Neural progenitor cell (in vitro differentiated cells): ENCODE measurements around the gene CBLB. TPM values are rescaled to one million over a fixed set of nuclear protein-coding genes. Genes with fewer than 3 reads are reported as not detected.

Experiments
- DNase-seq: peaks from one replicate; pipeline ENCODE4 v3.0.0-alpha.2; 2016; ENCODE audit warnings: low spot score
- H2AFZ ChIP-seq: fragments of 200-600 bp; sonication (generic); replicated peaks from 2 replicates; pipeline ENCODE4 v1.6.1; 2016; ENCODE audit warnings: antibody characterized with exemption
- H3F3A ChIP-seq: fragments of 200-600 bp; sonication (generic); 2 replicates; pipeline ENCODE4 v1.6.1; 2016; ENCODE audit warnings: antibody characterized with exemption, low read depth
- H3K27ac ChIP-seq: fragments of 200-600 bp; sonication (generic); 2 replicates; pipeline ENCODE4 v1.5.1; 2016; ENCODE audit warnings: mild to moderate bottlenecking
- H3K27me3 ChIP-seq: fragments of 200-600 bp; sonication (generic); 2 replicates; pipeline ENCODE4 v1.6.1; 2016; ENCODE audit warnings: mild to moderate bottlenecking, moderate library complexity
- H3K36me3 ChIP-seq: fragments of 200-600 bp; sonication (generic); 2 replicates; pipeline ENCODE4 v1.5.1; 2016
- H3K4me1 ChIP-seq: fragments of 200-600 bp; sonication (generic); 2 replicates; pipeline ENCODE4 v1.6.1; 2016; ENCODE audit warnings: mixed run types
- H3K4me2 ChIP-seq: fragments of 200-600 bp; sonication (generic); 2 replicates; pipeline ENCODE4 v1.6.1; 2016
- H3K4me3 ChIP-seq: fragments of 200-600 bp; sonication (generic); 2 replicates; pipeline ENCODE4 v1.5.1; 2016
- H3K79me2 ChIP-seq: fragments of 200-600 bp; sonication (generic); 2 replicates; pipeline ENCODE4 v1.6.1; 2016; ENCODE audit warnings: low read depth
- H3K9ac ChIP-seq: fragments of 200-600 bp; sonication (generic); 2 replicates; pipeline ENCODE4 v1.6.1; 2016
- H3K9me3 ChIP-seq: fragments of 200-600 bp; sonication (generic); 2 replicates; pipeline ENCODE4 v1.5.1; 2016; ENCODE audit warnings: low read depth
- H4K20me1 ChIP-seq: fragments of 200-600 bp; sonication (generic); 2 replicates; pipeline ENCODE4 v1.6.1; 2016; ENCODE audit warnings: low read depth
- H3K27ac Mint-ChIP-seq: 3 replicates; pipeline ENCODE4 v1.8.0; 2021; ENCODE audit warnings: mixed read lengths
- H3K27me3 Mint-ChIP-seq: 2 replicates; pipeline ENCODE4 v1.8.0; 2022; ENCODE audit warnings: low read depth, mild to moderate bottlenecking, inconsistent platforms, moderate library complexity, mixed read lengths; ENCODE audit not compliant: insufficient read depth
- H3K36me3 Mint-ChIP-seq: 3 replicates; pipeline ENCODE4 v1.8.0; 2021; ENCODE audit warnings: mixed read lengths
- H3K4me1 Mint-ChIP-seq: 3 replicates; pipeline ENCODE4 v1.8.0; 2021; ENCODE audit warnings: mixed read lengths
- H3K4me3 Mint-ChIP-seq: 3 replicates; pipeline ENCODE4 v1.8.0; 2021; ENCODE audit warnings: mild to moderate bottlenecking, moderate library complexity, mixed read lengths
- H3K9me3 Mint-ChIP-seq: 3 replicates; pipeline ENCODE4 v1.8.0; 2020; ENCODE audit warnings: mixed read lengths
- CTCF ChIP-seq: fragments of 200-600 bp; sonication (generic); IDR thresholded peaks from 2 replicates; pipeline ENCODE4 v1.5.1; 2017; ENCODE audit warnings: antibody characterized with exemption, mild to moderate bottlenecking
- EZH2 ChIP-seq: fragments of 200-600 bp; sonication (generic); IDR thresholded peaks from 2 replicates; pipeline ENCODE4 v1.6.1; 2017; ENCODE audit warnings: antibody characterized with exemption, mild to moderate bottlenecking, moderate library complexity
- EZH2phosphoT487 ChIP-seq: fragments of 200-600 bp; sonication (generic); IDR thresholded peaks from 2 replicates; pipeline ENCODE4 v1.6.1; 2017; ENCODE audit warnings: antibody characterized with exemption
- total RNA-seq: library from RNA; depleted of rRNA; stranded (reverse); fragments of >200 nt; gene quantifications from 2 replicates; pipeline ENCODE4 v1.2.3, GENCODE V29; 2015; ENCODE audit warnings: low replicate concordance

Gene CBLB
- total RNA-seq, 1 donor from 2014 or later, result 105 TPM

- Mint-ChIP-seq H3K4me1 (peaks cover 8% of the 10 kb centered on the region), H3K27me3 (no peaks in the 10 kb centered on the region), H3K36me3 (peaks cover 2% of the 10 kb centered on the region), H3K4me3 (no peak overlapping the region), H3K9me3 (no peaks in the 10 kb centered on the region), H3K27ac (no peak overlapping the region)
- no peak overlapping the region for H2AFZ ChIP-seq
- no peak for DNase-seq
- H3K4me2 ChIP-seq, result no peak overlapping the region
- H3K9me3 ChIP-seq, result no peaks in the 10 kb centered on the region
- no peaks in the 10 kb centered on the region for H3K79me2 ChIP-seq
- TF ChIP-seq EZH2 (no peak), CTCF (no peak), EZH2phosphoT487 (no peak)
- no peaks in the 10 kb centered on the region for H3F3A ChIP-seq
- H3K4me3 ChIP-seq, result no peak overlapping the region
- H3K4me1 ChIP-seq, result no peaks in the 10 kb centered on the region
- H3K36me3 ChIP-seq, result no peaks in the 10 kb centered on the region
- no peaks in the 10 kb centered on the region for H3K27me3 ChIP-seq
- H3K27ac ChIP-seq, result no peak overlapping the region
- no peaks in the 10 kb centered on the region for H4K20me1 ChIP-seq
- H3K9ac ChIP-seq, result no peak overlapping the region
These were observed 219.3 kb downstream of the CBLB start for GRCh38 chr3:105649480-105649879.

GRCh38 chr3:105647047-105647446 is 221.8 kb downstream of the CBLB start:
- Histone ChIP-seq H3K4me3 (no peak overlapping the region), H4K20me1 (no peaks in the 10 kb centered on the region), H3F3A (no peaks in the 10 kb centered on the region), H3K9ac (no peak overlapping the region), H3K4me2 (no peak overlapping the region), H3K36me3 (no peaks in the 10 kb centered on the region), H3K9me3 (no peaks in the 10 kb centered on the region), H3K4me1 (no peaks in the 10 kb centered on the region), H3K27ac (no peak overlapping the region), H2AFZ (no peak overlapping the region), H3K79me2 (no peaks in the 10 kb centered on the region), H3K27me3 (no peaks in the 10 kb centered on the region)
- Mint-ChIP-seq H3K4me3 (no peak overlapping the region), H3K36me3 (no peaks in the 10 kb centered on the region), H3K27me3 (no peaks in the 10 kb centered on the region), H3K9me3 (peaks cover under 1% of the 10 kb centered on the region), H3K4me1 (peaks cover 8% of the 10 kb centered on the region), H3K27ac (no peak overlapping the region)
- no peak for TF ChIP-seq EZH2phosphoT487
- no peak for TF ChIP-seq CTCF
- TF ChIP-seq EZH2, result no peak
- DNase-seq, result no peak

- Histone ChIP-seq H3K27ac (no peak overlapping the region), H3K27me3 (no peaks in the 10 kb centered on the region), H3K4me3 (no peak overlapping the region), H3K36me3 (no peaks in the 10 kb centered on the region), H3K79me2 (no peaks in the 10 kb centered on the region), H3K4me1 (no peaks in the 10 kb centered on the region), H3K9me3 (no peaks in the 10 kb centered on the region), H4K20me1 (no peaks in the 10 kb centered on the region), H3F3A (no peaks in the 10 kb centered on the region), H3K4me2 (no peak overlapping the region), H3K9ac (no peak overlapping the region), H2AFZ (no peak overlapping the region)
- TF ChIP-seq EZH2phosphoT487, result no peak
- no peak for TF ChIP-seq CTCF
- no peak for TF ChIP-seq EZH2
- DNase-seq, result no peak
- H3K36me3 Mint-ChIP-seq, result no peaks in the 10 kb centered on the region
- no peaks in the 10 kb centered on the region for H3K4me1 Mint-ChIP-seq
- no peaks in the 10 kb centered on the region for H3K27me3 Mint-ChIP-seq
- no peak overlapping the region for H3K4me3 Mint-ChIP-seq
- peaks cover 4% of the 10 kb centered on the region for H3K9me3 Mint-ChIP-seq
- H3K27ac Mint-ChIP-seq, result no peak overlapping the region
These were observed 229.7 kb downstream of the CBLB start for GRCh38 chr3:105639131-105639530.

GRCh38 chr3:105634708-105635107 is 234.1 kb downstream of the CBLB start:
- Mint-ChIP-seq H3K9me3 (no peaks in the 10 kb centered on the region), H3K4me1 (no peaks in the 10 kb centered on the region), H3K27ac (no peak overlapping the region), H3K36me3 (no peaks in the 10 kb centered on the region), H3K4me3 (no peak overlapping the region), H3K27me3 (no peaks in the 10 kb centered on the region)
- Histone ChIP-seq H3K4me1 (no peaks in the 10 kb centered on the region), H2AFZ (no peak overlapping the region), H3K27me3 (no peaks in the 10 kb centered on the region), H3K79me2 (no peaks in the 10 kb centered on the region), H3F3A (no peaks in the 10 kb centered on the region), H3K36me3 (no peaks in the 10 kb centered on the region), H3K9ac (no peak overlapping the region), H4K20me1 (no peaks in the 10 kb centered on the region), H3K9me3 (no peaks in the 10 kb centered on the region), H3K4me3 (no peak overlapping the region), H3K27ac (no peak overlapping the region), H3K4me2 (no peak overlapping the region)
- no peak for DNase-seq
- no peak for TF ChIP-seq CTCF
- no peak for TF ChIP-seq EZH2
- no peak for TF ChIP-seq EZH2phosphoT487
